ENCODE data around the gene GFOD2.

Gene GFOD2

DNA sequence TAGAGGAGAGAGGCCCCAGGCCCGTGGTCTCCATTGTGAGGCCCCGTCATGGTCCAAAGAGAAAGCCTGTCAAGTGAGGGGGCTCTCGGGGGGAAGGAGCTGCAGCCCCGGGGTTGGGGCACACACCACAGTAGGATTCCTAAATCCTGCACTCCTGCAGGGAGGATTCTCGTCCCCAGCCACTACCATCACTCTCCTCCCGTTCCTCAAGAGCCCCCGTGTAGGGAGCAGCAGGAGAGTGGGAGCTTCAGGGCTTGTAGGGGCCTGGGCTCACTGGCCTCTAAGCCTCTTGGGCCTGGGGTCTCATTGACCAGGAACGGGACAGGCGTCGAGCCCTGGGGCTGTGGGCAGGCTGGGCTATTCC, 51.7 kb downstream of the GFOD2 start:
- 0 out of 2 replicates have a peak overlapping the region, but pooled peaks have one; percentile 18 for H3K27ac ChIP-seq (ENCODE audit: extremely low read depth, low read depth, low read length)
- no peaks in the 10 kb centered on the region for H3K4me1 ChIP-seq (ENCODE audit: control insufficient read depth, insufficient read depth, low read length)
- H3K9me3 ChIP-seq (ENCODE audit: control insufficient read depth, insufficient read depth, low read depth, low read length), result no peaks in the 10 kb centered on the region
- H3K4me3 ChIP-seq (ENCODE audit: low read depth, low read length), result no peak overlapping the region
- POLR2A ChIA-PET, result no interaction called here
- CTCF ChIA-PET, result interaction anchor here (0.6 to 3.0 kb wide), 8 partner anchors 84 to 274 kb away, joined by 3 to 19 read pairs (median 4); partner anchors contain the start of gene CTCF
- peaks cover 0 to 30% of the 10 kb centered on the region in 2 experiments; a peak in 1 of 3 replicates for H3K36me3 ChIP-seq (ENCODE audit: control insufficient read depth in 2 of 2, insufficient read depth in 1 of 2, low read length in 2 of 2)
- TF ChIP-seq ZNF473 (tag by site-specific recombination; IDR thresholded peaks at IDR 0.05), result no peak

DNA sequence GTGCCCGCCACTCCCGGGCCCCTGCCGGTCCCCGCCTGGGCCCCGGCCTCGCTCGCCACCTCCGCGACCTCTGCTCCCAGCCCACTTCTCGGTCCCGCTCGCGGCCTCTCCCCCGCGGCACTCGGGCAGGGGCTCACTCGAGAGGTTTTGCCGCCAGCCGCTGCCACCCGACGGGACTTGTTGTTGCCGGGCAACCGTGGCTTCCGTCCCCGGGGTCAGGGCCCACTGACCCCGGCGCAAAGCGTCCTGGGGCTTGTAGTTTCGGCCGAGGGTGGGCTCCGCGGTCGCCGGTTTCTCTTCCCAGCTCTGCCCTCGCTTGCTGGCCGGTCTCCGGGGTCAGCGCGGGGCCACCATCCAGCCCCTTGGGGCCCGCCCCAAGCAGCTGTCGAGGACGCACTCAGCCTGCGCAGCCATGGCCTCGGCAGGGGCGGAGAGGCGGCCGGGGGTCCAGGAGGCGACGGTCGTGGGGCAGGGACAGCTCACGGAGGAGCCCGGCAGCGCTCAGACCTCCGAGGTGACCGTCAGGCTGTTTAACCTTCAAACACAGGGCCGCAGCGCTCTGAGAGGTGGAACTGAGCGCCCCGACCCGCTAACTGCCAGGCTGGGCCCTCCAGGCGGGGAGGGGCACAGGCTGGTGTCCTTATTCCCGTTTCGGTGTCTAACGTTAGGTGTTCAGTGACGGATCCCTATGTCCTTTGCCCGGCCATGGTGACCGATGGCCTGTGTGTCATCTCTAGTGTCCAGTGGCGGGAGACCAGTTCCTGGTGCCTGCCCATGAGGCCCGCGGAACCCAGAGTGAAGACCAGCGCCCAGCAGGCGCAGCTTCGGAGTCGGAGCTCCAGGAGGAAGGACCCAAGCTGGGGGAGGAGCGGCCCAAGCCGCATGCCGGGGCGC, 52.3 kb downstream of the GFOD2 start, which contains the start of the genes C16orf86 and ENKD1:
Gene C16orf86, plus strand, starts transcription at position 256 of the 894 bp plus-strand sequence. Its CDS starts 157 bp downstream, at position 413.
Gene ENKD1, minus strand, starts transcription at position 192 of the 894 bp plus-strand sequence. CDS start 308 bp downstream, outside the sequence.
- POLR2A ChIA-PET, result interaction anchor here (0.5 to 1.5 kb wide), 2 partner anchors 146 to 378 kb away, joined by 4 read pairs; no protein-coding TSS in a partner anchor
- no peaks in the 10 kb centered on the region for H3K9me3 ChIP-seq (ENCODE audit: control insufficient read depth, insufficient read depth, low read depth, low read length)
- no peaks in the 10 kb centered on the region for H3K4me1 ChIP-seq (ENCODE audit: control insufficient read depth, insufficient read depth, low read length)
- H3K36me3 ChIP-seq (ENCODE audit: control insufficient read depth in 2 of 2, insufficient read depth in 1 of 2, low read length in 2 of 2), result peaks cover 0 to 37% of the 10 kb centered on the region in 2 experiments; a peak in 1 of 3 replicates
- CTCF ChIA-PET, result interaction anchor here (0.6 to 3.0 kb wide), 10 partner anchors 84 to 275 kb away, joined by 3 to 19 read pairs (median 4); partner anchors contain the start of gene CTCF
- H3K27ac ChIP-seq (ENCODE audit: extremely low read depth, low read depth, low read length), result peak within 1 kb of the TSS; percentile 43; the same call in 1 of the 2 replicates
- peak within 1 kb of the TSS; percentile 57 for H3K4me3 ChIP-seq (ENCODE audit: low read depth, low read length)
- TF ChIP-seq ZNF2 (tag by site-specific recombination; IDR thresholded peaks at IDR 0.05) (no peak), ZFP3 (tag by site-specific recombination; IDR thresholded peaks at IDR 0.05; ENCODE audit: low read depth) (no peak), ZBTB20 (tag by site-specific recombination; IDR thresholded peaks at IDR 0.05) (peak; percentile 81), ZNF560 (tag by site-specific recombination; IDR thresholded peaks at IDR 0.05; ENCODE audit: borderline replicate concordance) (no peak), ZNF132 (tag by site-specific recombination; IDR thresholded peaks at IDR 0.05; ENCODE audit: borderline replicate concordance) (no peak), TRIM28 (IDR thresholded peaks at IDR 0.05; ENCODE audit: borderline replicate concordance, low read length) (no peak), OSR2 (tag by site-specific recombination; IDR thresholded peaks at IDR 0.05) (no peak), BCL11A (tag by site-specific recombination; IDR thresholded peaks at IDR 0.05; ENCODE audit: low read depth) (no peak), ZNF416 (tag by site-specific recombination; IDR thresholded peaks at IDR 0.05) (no peak), ZNF121 (tag by site-specific recombination; IDR thresholded peaks at IDR 0.05) (no peak), ZNF24 (tag by site-specific recombination; IDR thresholded peaks at IDR 0.05) (no peak), ZNF16 (tag by site-specific recombination; IDR thresholded peaks at IDR 0.05; ENCODE audit: low read depth) (no peak), ZNF76 (tag by site-specific recombination; IDR thresholded peaks at IDR 0.05; ENCODE audit: borderline replicate concordance, low read depth) (peak; percentile 74; the same call in 1 of the 2 replicates), ZBTB7A (tag by site-specific recombination; IDR thresholded peaks at IDR 0.05; ENCODE audit: low read depth) (no peak), ZNF19 (tag by site-specific recombination; IDR thresholded peaks at IDR 0.05; ENCODE audit: low read depth) (no peak), ZNF658 (tag by site-specific recombination; IDR thresholded peaks at IDR 0.05) (no peak), ZNF585B (tag by site-specific recombination; IDR thresholded peaks at IDR 0.05) (no peak)
- TF ChIP-seq, protein P1, sequence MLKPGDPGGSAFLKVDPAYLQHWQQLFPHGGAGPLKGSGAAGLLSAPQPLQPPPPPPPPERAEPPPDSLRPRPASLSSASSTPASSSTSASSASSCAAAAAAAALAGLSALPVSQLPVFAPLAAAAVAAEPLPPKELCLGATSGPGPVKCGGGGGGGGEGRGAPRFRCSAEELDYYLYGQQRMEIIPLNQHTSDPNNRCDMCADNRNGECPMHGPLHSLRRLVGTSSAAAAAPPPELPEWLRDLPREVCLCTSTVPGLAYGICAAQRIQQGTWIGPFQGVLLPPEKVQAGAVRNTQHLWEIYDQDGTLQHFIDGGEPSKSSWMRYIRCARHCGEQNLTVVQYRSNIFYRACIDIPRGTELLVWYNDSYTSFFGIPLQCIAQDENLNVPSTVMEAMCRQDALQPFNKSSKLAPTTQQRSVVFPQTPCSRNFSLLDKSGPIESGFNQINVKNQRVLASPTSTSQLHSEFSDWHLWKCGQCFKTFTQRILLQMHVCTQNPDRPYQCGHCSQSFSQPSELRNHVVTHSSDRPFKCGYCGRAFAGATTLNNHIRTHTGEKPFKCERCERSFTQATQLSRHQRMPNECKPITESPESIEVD (tag by site-specific recombination; IDR thresholded peaks at IDR 0.05), result no peak
- TF ChIP-seq, protein P2, sequence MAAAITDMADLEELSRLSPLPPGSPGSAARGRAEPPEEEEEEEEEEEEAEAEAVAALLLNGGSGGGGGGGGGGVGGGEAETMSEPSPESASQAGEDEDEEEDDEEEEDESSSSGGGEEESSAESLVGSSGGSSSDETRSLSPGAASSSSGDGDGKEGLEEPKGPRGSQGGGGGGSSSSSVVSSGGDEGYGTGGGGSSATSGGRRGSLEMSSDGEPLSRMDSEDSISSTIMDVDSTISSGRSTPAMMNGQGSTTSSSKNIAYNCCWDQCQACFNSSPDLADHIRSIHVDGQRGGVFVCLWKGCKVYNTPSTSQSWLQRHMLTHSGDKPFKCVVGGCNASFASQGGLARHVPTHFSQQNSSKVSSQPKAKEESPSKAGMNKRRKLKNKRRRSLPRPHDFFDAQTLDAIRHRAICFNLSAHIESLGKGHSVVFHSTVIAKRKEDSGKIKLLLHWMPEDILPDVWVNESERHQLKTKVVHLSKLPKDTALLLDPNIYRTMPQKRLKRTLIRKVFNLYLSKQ (tag by site-specific recombination; IDR thresholded peaks at IDR 0.05; ENCODE audit: borderline replicate concordance), result no peak
- TF ChIP-seq, protein P3, sequence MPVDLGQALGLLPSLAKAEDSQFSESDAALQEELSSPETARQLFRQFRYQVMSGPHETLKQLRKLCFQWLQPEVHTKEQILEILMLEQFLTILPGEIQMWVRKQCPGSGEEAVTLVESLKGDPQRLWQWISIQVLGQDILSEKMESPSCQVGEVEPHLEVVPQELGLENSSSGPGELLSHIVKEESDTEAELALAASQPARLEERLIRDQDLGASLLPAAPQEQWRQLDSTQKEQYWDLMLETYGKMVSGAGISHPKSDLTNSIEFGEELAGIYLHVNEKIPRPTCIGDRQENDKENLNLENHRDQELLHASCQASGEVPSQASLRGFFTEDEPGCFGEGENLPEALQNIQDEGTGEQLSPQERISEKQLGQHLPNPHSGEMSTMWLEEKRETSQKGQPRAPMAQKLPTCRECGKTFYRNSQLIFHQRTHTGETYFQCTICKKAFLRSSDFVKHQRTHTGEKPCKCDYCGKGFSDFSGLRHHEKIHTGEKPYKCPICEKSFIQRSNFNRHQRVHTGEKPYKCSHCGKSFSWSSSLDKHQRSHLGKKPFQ (tag by site-specific recombination; IDR thresholded peaks at IDR 0.05), result no peak
- TF ChIP-seq, protein P4, sequence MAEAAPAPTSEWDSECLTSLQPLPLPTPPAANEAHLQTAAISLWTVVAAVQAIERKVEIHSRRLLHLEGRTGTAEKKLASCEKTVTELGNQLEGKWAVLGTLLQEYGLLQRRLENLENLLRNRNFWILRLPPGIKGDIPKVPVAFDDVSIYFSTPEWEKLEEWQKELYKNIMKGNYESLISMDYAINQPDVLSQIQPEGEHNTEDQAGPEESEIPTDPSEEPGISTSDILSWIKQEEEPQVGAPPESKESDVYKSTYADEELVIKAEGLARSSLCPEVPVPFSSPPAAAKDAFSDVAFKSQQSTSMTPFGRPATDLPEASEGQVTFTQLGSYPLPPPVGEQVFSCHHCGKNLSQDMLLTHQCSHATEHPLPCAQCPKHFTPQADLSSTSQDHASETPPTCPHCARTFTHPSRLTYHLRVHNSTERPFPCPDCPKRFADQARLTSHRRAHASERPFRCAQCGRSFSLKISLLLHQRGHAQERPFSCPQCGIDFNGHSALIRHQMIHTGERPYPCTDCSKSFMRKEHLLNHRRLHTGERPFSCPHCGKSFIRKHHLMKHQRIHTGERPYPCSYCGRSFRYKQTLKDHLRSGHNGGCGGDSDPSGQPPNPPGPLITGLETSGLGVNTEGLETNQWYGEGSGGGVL (tag by site-specific recombination; IDR thresholded peaks at IDR 0.05), result no peak
- TF ChIP-seq, protein P5, sequence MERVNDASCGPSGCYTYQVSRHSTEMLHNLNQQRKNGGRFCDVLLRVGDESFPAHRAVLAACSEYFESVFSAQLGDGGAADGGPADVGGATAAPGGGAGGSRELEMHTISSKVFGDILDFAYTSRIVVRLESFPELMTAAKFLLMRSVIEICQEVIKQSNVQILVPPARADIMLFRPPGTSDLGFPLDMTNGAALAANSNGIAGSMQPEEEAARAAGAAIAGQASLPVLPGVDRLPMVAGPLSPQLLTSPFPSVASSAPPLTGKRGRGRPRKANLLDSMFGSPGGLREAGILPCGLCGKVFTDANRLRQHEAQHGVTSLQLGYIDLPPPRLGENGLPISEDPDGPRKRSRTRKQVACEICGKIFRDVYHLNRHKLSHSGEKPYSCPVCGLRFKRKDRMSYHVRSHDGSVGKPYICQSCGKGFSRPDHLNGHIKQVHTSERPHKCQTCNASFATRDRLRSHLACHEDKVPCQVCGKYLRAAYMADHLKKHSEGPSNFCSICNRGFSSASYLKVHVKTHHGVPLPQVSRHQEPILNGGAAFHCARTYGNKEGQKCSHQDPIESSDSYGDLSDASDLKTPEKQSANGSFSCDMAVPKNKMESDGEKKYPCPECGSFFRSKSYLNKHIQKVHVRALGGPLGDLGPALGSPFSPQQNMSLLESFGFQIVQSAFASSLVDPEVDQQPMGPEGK (tag by site-specific recombination; IDR thresholded peaks at IDR 0.05), result peak; percentile 53

All from HEK293 (cell line).